ENCODE results near the gene YWHAH. TPM values are rescaled to one million over a fixed set of nuclear protein-coding genes. Genes with fewer than 3 reads are reported as not detected.

YWHAH gene
- total RNA-seq, 2 donors from 2014 or later = 62.6 to 77.8 TPM

DNA sequence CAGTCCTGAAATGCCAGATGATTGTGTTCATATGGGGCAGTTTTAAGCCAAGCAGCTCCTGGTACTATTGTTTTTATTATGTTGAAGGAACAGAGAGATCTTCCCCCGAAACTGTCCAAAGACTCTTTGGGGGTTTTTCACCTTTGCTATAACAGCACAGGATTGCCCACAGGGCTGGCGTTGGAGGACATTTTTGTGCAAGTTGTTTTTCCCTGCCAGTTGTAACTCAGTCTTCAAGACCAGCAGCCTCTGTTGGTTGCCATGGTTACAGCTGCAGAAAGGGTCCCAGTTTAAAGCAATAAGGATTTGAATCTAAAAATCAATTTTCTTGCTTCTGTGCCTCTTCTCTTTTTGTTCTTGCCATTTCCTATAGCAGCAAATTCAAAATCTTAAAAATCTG lies 45.4 kb upstream of the YWHAH start:
- 76 to 92% methylated on average over 2 of the region's 2 CpGs for WGBS, 2 donors
- no peak for TF ChIP-seq POLR2A (IDR thresholded peaks at IDR 0.05)
- TF ChIP-seq, protein P1, sequence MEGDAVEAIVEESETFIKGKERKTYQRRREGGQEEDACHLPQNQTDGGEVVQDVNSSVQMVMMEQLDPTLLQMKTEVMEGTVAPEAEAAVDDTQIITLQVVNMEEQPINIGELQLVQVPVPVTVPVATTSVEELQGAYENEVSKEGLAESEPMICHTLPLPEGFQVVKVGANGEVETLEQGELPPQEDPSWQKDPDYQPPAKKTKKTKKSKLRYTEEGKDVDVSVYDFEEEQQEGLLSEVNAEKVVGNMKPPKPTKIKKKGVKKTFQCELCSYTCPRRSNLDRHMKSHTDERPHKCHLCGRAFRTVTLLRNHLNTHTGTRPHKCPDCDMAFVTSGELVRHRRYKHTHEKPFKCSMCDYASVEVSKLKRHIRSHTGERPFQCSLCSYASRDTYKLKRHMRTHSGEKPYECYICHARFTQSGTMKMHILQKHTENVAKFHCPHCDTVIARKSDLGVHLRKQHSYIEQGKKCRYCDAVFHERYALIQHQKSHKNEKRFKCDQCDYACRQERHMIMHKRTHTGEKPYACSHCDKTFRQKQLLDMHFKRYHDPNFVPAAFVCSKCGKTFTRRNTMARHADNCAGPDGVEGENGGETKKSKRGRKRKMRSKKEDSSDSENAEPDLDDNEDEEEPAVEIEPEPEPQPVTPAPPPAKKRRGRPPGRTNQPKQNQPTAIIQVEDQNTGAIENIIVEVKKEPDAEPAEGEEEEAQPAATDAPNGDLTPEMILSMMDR (IDR thresholded peaks at IDR 0.05) = no peak
- Histone ChIP-seq H3K36me3 (replicated peaks in 1 of 2; ENCODE audit: insufficient read depth in 1 of 2, low read depth in 2 of 2) (peaks cover 0 to 5% of the 10 kb centered on the region in 2 donors), H3K27me3 (no peaks in the 10 kb centered on the region), H3K4me1 (no peaks in the 10 kb centered on the region), H3K4me3 (no peak overlapping the region), H3K9me3 (no peaks in the 10 kb centered on the region), H3K27ac (no peak overlapping the region)
- DNase-seq (no peak), ATAC-seq (no peak)
- intact Hi-C loops (cut with DNase I) = no loop called here

DNA sequence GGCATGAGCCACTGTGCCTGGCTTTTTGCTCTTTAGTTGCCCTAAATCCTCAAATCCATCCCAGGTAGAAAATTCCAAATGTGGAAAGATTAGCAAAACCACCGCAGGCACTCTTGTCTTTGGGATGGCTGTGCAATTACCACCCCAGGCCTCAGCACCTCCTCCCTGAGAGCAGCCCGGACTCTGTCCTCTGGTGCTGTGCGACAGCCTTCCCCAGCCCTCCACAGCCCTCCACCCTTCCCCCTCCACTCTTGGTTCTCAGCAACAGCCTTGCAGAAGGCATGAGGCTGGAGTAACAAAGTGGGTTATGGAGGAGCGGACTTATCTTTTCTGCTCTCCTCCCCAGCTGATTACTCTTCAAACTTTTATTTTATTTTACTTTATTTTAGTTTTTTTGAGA lies 44.7 kb upstream of the YWHAH start:
- Histone ChIP-seq H3K9me3 (no peaks in the 10 kb centered on the region), H3K36me3 (replicated peaks in 1 of 2; ENCODE audit: insufficient read depth in 1 of 2, low read depth in 2 of 2) (peaks cover 0 to 5% of the 10 kb centered on the region in 2 donors), H3K27me3 (no peaks in the 10 kb centered on the region), H3K4me1 (no peaks in the 10 kb centered on the region), H3K27ac (no peak overlapping the region), H3K4me3 (no peak overlapping the region)
- 92 to 96% methylated on average over 4 of the region's 4 CpGs for WGBS, 2 donors
- intact Hi-C loops (cut with DNase I) = loop anchor here (10.0 kb wide), 1 partner anchor 55 kb away; no protein-coding TSS in a partner anchor
- no peak for DNase-seq
- ATAC-seq = no peak
- TF ChIP-seq, protein P1 (IDR thresholded peaks at IDR 0.05) = no peak
- no peak for TF ChIP-seq POLR2A (IDR thresholded peaks at IDR 0.05)

DNA sequence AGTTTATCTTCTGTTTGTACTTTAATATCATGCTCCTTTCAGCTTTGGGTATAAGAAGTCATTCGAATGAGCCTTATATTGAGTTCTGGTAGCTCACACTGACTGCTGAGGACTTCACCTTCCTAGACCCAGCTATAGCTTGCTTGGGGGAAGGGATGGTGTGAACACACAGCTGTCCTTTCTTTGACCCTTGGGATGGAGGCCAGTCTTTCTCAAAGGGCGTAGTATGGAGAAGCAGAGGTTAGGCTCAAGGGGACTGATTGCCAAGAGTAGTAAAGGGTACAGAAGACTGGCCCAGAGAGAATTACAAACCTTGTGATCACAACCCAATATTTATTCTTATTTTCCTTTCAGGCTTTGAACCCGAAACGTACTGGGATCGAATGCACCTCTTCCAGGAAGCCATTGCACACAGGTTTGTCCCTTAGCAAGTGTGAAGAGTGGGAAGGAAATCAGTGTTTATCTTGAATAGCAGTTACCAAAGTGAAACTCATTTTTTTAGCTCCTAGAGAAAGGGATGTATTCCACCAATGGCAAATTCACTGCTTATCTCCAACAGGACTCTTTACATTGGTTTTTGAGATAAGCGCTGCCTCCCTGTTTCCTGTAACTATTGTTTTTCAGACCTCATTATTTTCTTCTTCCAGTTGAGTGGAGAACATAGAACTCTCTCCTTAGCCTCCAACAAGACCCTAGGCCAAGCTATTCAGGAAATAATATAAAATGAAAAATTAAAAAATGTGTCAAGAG lies 42.8 kb upstream of the YWHAH start:
- Histone ChIP-seq H3K4me1 (no peaks in the 10 kb centered on the region), H3K9me3 (no peaks in the 10 kb centered on the region), H3K4me3 (no peak overlapping the region), H3K27me3 (no peaks in the 10 kb centered on the region), H3K36me3 (replicated peaks in 1 of 2; ENCODE audit: insufficient read depth in 1 of 2, low read depth in 2 of 2) (peaks cover 0 to 5% of the 10 kb centered on the region in 2 donors), H3K27ac (no peak overlapping the region)
- DNase-seq = no peak
- intact Hi-C loops (cut with DNase I) = loop anchor here (10.0 kb wide), 1 partner anchor 57 kb away; no protein-coding TSS in a partner anchor
- ATAC-seq = no peak
- WGBS, 2 donors = 70 to 83% methylated on average over 6 of the region's 6 CpGs
- TF ChIP-seq, protein P1 (IDR thresholded peaks at IDR 0.05) = no peak
- no peak for TF ChIP-seq POLR2A (IDR thresholded peaks at IDR 0.05)

DNA sequence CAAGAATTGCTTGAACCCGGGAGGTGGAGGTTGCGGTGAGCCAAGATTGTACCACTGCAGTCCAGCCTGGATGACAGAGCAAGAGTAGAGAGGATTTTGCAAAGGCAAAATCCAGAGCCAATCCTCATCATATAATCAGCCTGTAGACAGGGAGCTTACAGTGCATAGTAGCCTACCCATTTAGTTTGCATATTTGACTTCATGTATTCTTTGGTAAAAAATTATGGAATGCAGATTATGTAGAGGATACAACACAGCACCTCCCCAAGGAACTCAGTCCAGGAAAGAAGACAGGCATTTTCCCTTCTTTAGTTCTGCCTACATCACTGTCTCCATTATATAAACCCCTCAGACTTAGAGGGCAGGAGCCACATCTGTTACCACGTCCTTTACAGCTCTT lies 39.7 kb upstream of the YWHAH start:
- H3K27ac ChIP-seq = no peak overlapping the region
- H3K4me3 ChIP-seq = no peak overlapping the region
- intact Hi-C loops (cut with DNase I) = loop anchor here (10.0 kb wide), 1 partner anchor 60 kb away; no protein-coding TSS in a partner anchor
- H3K36me3 ChIP-seq (replicated peaks in 1 of 2; ENCODE audit: insufficient read depth in 1 of 2, low read depth in 2 of 2) = no peaks in the 10 kb centered on the region
- no peaks in the 10 kb centered on the region for H3K4me1 ChIP-seq
- TF ChIP-seq POLR2A (IDR thresholded peaks at IDR 0.05) = no peak
- TF ChIP-seq, protein P1 (IDR thresholded peaks at IDR 0.05) = no peak
- WGBS, 2 donors = 95% methylated on average over 3 of the region's 3 CpGs
- DNase-seq (no peak), ATAC-seq (no peak)
- H3K27me3 ChIP-seq = no peaks in the 10 kb centered on the region
- no peaks in the 10 kb centered on the region for H3K9me3 ChIP-seq

DNA sequence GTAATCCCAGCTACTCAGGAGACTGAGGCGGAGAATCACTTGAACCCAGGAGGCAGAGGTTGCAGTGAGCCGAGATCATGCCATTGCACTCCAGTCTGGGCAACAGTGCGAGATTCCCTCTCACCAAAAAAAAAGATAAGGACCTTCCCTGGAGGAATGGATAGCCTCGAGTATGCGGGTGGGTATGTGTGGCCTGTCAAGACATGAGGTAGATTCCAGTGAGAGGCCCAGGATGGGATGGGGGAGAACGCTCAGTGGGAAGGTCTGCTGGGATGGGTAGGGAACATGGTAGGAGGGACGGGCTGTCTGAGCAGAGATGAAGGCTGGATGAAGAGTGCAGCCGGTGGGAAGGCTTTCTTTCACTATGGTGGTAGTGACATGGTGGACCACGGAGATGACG lies 39.0 kb upstream of the YWHAH start:
- Histone ChIP-seq H3K27ac (no peak overlapping the region), H3K9me3 (no peaks in the 10 kb centered on the region), H3K27me3 (no peaks in the 10 kb centered on the region), H3K4me1 (no peaks in the 10 kb centered on the region), H3K36me3 (replicated peaks in 1 of 2; ENCODE audit: insufficient read depth in 1 of 2, low read depth in 2 of 2) (no peaks in the 10 kb centered on the region), H3K4me3 (no peak overlapping the region)
- 92 to 94% methylated on average over 10 of the region's 10 CpGs for WGBS, 2 donors
- ATAC-seq = no peak
- no peak for DNase-seq
- intact Hi-C loops (cut with DNase I) = loop anchor here (10.0 kb wide), 1 partner anchor 61 kb away; no protein-coding TSS in a partner anchor
- TF ChIP-seq, protein P1 (IDR thresholded peaks at IDR 0.05) = no peak
- no peak for TF ChIP-seq POLR2A (IDR thresholded peaks at IDR 0.05)

Measured in body of pancreas (tissue), 4 donors.